Ovary (tissue), 3 donors: Measurements from ENCODE around the gene ACSS2.

ENCODE experiments used
- CTCF ChIP-seq, 3 donors: fragments of 450-650 bp in 2 of 3; fragments of 200-600 bp in 1 of 3; IDR thresholded peaks; one replicate each; pipeline versions ENCODE4 v1.5.1 to v1.8.0; 2016 to 2022; ENCODE audit warnings: antibody characterized with exemption in 3 of 3, mild to moderate bottlenecking in 1 of 3
- EP300 ChIP-seq: sonication (generic); formaldehyde crosslinking; IDR thresholded peaks from one replicate; pipeline ENCODE4 v1.6.1; 2017; ENCODE audit warnings: antibody characterized with exemption
- POLR2A ChIP-seq: fragments of 450-650 bp; IDR thresholded peaks from one replicate; pipeline ENCODE4 v1.6.1; 2017; ENCODE audit warnings: antibody characterized with exemption, mild to moderate bottlenecking, moderate library complexity
- donor health status: DM: no; HTN: no; CAD: no.

- TF ChIP-seq CTCF (IDR thresholded peaks at IDR 0.05) (no peak), POLR2A (no peak), EP300 (no peak)
Measured at GRCh38 chr20:34926581-34926980, 50.2 kb downstream of the ACSS2 start.
